ENCODE results near the gene MGST3.
A peak's percentile ranks its signal among the peaks of the same experiment; 100 is the strongest.

Gene MGST3

DNA sequence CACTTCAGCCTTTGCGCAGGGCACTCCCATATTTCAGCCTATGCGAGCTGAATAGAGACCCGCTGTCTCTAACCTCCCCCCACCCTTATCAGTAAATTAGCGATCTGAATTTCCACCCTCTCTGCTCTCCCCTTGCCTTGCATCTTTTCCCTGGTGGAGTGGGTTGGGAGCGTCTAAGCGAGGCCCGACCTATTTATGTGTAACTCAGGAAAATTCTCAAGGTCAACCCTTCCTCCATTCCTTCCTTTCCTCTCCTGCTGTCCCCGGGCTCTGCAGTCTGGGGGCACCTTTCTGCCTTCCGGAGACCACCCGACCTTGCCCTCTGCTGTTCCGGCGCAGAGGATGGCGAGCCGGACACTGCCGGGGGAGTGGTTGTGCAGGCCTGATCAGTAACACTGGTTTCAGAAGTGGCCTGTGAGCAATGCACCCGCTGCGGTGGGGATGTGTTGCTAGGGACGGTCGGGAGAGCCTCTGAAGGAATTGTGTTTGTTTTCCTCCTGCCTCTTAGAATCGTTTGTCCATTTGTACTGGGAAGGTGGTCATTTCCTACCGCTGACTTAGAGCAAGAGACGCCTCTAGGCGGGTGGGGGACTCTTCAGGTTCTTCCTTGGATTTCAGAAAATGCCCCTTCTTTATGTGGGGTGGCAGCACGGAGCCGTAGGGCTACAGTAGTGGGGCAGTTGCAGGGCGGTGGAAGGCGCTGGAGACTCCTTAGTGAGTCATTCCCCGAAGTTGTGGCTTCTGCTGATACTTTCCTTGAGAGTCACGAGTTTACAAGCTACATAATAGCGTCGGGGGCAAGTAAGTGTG lies 513 bp downstream of the MGST3 start:
- TF ChIP-seq, protein P1, sequence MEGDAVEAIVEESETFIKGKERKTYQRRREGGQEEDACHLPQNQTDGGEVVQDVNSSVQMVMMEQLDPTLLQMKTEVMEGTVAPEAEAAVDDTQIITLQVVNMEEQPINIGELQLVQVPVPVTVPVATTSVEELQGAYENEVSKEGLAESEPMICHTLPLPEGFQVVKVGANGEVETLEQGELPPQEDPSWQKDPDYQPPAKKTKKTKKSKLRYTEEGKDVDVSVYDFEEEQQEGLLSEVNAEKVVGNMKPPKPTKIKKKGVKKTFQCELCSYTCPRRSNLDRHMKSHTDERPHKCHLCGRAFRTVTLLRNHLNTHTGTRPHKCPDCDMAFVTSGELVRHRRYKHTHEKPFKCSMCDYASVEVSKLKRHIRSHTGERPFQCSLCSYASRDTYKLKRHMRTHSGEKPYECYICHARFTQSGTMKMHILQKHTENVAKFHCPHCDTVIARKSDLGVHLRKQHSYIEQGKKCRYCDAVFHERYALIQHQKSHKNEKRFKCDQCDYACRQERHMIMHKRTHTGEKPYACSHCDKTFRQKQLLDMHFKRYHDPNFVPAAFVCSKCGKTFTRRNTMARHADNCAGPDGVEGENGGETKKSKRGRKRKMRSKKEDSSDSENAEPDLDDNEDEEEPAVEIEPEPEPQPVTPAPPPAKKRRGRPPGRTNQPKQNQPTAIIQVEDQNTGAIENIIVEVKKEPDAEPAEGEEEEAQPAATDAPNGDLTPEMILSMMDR (conservative IDR thresholded peaks at IDR 0.05), result no peak
- H3K27ac ChIP-seq, result peak overlapping the region; percentile 93

DNA sequence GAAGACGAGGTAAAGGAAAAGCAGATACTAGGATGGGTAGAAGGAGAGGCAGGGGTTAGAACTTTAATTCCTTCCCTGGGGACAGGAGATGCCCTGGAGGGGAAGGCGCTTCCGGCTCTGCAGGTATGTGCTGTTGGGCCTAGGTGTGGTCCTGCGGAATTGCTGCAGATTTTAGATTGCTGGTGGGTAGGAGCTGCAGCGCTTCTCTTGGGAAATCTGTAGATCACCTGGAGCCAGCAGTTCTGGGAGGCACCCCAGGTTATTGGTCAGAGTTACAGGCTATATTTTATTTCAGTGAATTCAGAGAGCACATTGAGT lies 1.1 kb downstream of the MGST3 start:
- peak overlapping the region; percentile 93 for H3K27ac ChIP-seq
- TF ChIP-seq, protein P1 (conservative IDR thresholded peaks at IDR 0.05), result no peak

DNA sequence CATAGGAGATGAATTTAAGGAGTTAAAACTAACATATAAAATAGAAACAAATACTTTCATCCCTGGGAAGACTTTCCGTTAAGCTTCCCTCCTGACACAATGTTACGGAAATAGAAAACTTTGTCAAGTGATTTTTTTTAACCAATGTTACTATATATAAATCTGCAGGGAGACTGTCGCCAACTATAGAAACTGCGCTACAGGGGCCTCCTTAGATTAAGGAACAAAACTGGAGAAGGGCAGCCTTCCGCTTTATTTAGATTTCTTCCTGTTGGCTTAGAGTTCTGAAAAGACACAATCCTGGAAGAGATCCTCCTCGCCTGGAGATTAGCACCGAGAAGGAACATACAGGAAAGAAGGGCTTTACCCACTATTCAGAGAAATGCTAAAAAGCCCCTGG lies 1.5 kb downstream of the MGST3 start:
- peak overlapping the region; percentile 93 for H3K27ac ChIP-seq
- TF ChIP-seq, protein P1 (conservative IDR thresholded peaks at IDR 0.05), result no peak

DNA sequence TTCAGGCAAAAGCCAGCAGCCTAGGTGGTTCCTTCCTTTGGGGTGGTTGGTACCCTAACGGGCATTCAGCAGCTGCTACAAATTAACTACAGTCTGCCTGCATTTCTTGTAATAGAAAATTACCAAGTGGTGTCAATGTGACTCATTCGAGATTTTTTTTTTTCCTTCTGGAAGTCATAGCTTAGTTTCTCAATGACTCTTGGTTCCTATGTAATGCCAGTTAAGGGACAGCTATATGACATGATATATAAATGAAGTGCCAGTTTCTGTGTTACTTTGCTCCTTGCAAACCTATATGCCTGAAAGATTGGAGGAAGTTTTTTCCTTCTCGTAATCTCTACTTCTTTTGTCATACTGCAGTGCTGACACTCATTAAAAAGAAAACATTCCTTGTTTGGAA lies 2.6 kb downstream of the MGST3 start:
- TF ChIP-seq, protein P1 (conservative IDR thresholded peaks at IDR 0.05), result no peak
- no peak overlapping the region for H3K27ac ChIP-seq

DNA sequence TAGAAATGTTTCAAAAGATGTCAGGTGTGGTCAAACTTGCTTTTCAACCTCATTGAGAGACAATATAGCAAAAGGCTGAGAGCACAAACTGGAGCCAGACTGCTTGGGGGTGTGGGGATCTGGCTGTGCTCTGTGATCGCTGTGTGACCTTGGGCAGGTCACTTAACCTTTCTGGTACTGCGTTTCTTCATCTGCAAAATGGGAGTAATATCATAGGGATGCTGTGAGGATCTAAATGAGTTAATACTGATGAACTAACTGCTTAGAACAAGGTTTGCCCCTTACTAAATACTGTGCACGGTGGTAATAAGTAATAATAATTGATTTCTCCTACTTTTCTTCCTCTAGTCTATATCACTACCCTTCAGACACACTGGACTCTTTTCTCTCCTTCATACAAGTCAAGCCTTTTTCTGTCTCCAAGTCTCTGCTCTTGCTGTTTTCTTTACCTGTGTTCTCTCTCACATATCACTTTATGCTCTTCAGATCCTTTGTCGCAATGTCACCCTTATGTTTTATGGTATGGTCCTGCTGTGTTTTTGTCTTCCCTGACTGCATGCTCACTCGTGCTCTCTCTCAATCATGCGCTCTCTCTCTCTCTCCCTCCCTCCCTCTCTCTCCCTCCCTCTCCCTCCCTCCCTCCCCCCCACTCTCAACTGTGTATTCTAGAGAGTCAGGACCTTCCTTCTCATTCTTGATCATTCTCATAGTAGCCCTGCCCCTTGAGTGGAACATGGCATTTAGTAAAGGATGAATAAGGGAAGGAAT lies 3.3 kb downstream of the MGST3 start:
- TF ChIP-seq, protein P1 (conservative IDR thresholded peaks at IDR 0.05), result no peak
- no peak overlapping the region for H3K27ac ChIP-seq

DNA sequence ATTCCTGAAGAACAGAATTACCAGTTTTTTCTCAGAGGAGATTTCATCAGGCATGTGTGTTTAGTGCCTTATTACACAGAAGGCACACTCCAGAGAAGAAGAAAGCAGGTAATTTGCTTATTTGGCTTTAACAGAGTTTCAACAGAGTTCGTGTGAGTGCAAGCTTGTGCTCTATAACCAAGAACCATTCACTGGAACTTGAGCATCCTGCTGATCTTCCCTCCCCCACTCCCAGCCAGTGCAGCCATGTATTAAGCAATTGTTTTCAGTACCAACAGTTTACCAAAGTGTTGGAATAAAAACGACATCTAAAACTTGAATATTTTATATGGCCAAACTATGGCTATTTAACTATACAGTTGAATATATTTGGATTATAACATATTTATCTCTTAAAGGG lies 4.3 kb downstream of the MGST3 start:
- TF ChIP-seq, protein P1 (conservative IDR thresholded peaks at IDR 0.05), result no peak
- no peak overlapping the region for H3K27ac ChIP-seq

DNA sequence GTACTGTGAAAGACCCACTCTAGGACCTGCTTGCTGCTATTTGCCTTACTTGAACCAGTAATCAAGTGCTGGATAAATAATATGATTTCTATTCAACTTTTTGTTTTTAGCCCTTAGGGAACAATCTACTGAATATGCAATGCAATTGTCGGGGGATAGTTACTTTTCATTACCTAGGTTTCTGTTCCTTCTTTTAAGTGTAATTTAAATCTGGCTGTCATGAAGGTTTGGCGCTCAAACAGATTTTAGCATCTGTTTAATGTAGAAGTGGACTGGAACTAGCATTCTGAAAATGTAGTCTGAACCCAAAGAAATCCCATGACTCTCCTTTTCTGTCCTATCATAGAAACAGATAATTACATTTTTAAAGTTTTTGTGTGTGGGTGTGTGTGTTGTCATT lies 4.8 kb downstream of the MGST3 start:
- H3K27ac ChIP-seq, result no peak overlapping the region

More for the DNA sequence above, 4.8 kb downstream of the MGST3 start:
- TF ChIP-seq, protein P1 (conservative IDR thresholded peaks at IDR 0.05), result no peak

Measured in VCaP (cell line).